Endometrium (tissue), 2 donors: ENCODE measurements around the gene FLNA.

Source experiments
- FAIRE-seq: peaks from 2 replicates; lab custom pipeline; 2012; peaks lifted over from hg19 to GRCh38; lab: Jason Lieb, UNC
- donor health status: control.
- donor health status: control.

FLNA gene

DNA sequence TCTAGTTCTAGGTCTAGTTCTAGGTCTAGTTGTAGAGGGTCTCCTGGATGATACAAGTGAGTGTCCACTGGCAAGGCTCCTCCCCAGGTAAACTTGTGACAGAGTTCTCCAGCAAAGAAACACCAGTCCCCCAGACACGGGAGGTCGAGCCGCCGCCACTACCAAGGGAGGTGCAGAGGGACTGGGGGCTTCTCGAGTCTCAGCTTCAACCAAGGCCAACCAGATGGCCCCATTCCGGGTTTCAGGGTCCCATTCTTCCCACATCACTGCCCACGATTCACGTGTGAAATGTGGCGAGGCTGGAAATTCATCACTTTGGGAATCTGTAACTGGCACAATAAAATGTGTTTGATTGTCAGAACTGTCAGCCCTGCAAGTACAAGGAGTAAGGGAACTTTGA, 41.3 kb downstream of the FLNA start:
- FAIRE-seq: no peak

GRCh38 chrX:154332561-154332960, 41.9 kb downstream of the FLNA start:
- FAIRE-seq: no peak

DNA sequence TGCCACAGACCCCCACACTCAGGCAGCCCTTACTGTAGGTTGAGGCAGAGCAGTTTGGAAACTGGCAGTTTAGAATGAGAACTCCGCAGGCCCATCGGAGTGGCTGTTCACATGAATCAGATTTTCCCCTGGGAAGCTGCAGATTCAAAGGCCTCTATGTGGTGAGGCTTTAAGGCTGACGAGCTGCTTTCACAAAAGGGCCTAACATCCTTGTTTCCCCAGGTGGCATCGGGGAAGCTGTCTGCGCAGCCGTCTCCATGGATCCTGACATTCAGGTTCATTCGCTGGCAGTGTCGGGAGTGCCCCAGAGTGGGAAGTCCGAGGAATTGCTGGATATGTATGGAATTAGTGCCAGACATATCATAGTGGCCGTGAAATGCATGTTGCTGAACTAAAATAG, 45.1 kb downstream of the FLNA start:
- no peak for FAIRE-seq

DNA sequence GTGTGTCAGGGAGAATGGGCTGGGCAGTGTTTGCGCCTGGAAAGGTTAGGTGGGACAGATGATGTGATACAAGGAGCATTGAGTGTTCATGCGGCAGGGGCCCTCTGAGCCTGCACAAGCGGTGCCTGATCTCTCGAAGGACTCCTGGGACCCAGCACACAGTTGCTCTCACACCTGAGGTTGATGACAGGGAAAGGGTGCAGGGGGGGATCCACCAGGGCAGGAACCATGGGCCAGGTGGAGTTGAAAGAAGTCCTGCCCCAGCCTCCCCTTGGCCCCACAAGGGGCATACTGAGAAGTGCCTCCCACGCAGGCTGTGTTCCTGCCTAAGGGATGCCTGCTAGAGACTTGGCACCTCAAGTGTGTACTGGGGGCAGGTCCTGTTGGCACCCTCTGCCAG, 45.8 kb downstream of the FLNA start:
- no peak for FAIRE-seq

DNA sequence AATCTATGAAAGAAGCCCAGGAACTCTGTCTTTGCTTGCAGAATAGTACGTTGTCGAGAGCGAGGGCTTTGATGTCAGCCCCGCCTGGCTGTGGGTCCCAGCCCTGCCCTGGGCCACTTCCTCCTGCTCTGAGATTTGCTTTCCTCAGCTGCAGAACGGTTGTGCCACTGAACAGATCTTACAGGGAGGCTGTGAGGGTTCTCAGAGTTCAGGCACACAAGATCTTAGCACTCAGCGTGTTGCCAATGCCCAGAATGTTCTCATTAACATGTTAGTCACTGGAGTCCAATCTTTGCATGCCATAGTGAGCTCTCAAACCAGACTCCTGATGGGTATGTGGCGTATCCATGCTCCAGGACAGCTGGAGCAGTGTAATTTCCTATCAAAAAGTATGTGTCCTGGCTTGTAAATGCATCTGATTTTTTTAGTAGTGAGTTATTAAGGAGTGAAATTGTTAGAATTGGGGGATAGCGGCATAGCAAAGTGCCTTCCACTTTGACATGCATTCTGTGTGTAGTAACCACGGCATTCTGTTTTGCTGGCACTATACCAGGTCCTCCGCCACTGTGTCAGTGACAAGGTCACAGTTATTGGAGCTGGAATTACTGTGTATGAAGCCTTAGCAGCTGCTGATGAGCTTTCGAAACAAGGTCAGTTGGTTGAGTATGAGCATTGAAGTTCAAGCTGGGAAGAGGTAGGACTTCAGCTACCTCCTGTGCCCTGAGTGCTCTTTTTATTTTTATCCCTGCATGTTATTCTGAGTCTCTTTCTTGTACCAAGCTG, 47.2 kb downstream of the FLNA start:
- FAIRE-seq: no peak

DNA sequence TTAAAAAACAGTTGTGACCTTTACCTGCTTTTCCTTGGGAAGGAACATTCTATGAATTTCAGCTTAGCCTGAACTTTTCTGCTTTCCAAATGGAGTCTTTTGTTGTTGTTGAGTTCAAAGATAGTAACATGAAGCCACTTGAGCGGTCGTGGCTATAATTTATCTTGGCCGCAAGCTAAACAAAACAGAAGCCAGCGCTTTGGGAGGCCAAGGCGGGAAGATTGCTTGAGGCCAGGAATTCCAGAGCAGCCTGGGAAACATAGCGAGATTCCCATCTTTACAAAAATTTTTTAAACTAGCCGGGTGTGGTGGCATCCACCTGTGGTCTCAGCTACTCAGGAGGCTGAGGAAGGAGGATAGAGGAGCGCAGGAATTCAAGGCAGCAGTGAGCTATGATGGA, 48.9 kb downstream of the FLNA start:
- FAIRE-seq: no peak

DNA sequence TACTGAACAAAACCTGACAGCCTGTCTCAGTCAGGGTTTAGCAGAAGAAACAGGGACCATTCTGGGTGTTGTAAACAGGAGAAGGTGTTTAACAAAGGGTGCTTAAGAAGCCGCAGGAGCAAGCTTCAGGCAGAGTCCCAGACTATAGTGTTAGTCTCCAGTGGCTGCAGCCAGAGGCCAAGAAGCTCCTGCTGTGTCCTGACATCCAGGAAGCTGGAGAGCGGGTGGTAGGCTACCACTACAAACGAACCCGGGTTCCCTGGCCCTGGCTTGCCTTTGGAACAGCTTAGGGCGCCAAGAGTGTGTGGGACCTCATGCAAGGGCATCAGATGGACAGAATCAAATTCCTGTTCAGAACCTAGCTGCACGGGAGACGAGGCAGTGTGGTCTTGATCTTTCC, 50.9 kb downstream of the FLNA start:
- no peak for FAIRE-seq

DNA sequence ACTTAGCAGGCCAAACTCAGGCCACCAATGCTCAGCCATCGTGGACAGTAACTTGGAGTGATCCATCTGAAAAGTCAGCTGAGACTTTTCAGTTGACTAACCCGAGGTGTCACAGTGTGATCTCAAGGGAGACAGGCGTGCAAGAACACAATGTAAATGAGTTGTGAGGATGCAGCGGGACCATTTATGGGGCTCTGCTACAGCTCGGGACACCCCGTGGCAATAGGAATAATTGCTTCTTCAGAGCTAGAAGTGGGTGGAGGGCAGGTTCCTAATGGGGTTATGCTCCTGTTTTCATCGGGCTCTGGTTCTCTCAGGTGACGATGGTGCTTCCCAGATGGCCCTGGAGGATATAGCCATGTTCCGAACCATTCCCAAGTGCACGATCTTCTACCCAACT, 51.5 kb downstream of the FLNA start:
- no peak for FAIRE-seq

DNA sequence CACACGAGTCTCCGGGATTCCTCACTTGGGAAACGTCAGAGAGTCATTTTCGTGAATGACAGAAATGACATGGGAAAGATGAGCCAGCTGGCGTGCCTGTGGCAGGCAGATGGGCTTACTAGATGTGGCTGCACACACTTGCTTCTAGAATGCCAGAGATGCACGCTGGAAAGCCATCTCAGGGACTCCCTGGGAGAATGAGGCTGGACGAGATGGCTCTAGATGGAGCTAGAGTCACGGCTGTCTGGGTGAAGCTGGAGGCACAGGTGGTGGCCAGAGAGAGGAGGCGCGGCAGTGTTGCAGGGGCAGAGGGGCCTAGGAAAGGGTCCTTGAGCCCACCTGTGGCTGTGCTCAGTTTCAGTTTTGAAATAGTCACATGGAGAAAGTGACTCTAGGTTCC, 52.8 kb downstream of the FLNA start:
- no peak for FAIRE-seq

- no peak for FAIRE-seq
Observed at GRCh38 chrX:154321152-154321551, 53.3 kb downstream of the FLNA start.

- FAIRE-seq: no peak
Observed at GRCh38 chrX:154320406-154320805, 54.0 kb downstream of the FLNA start.

- FAIRE-seq: no peak
Observed at GRCh38 chrX:154317391-154317995, 56.9 kb downstream of the FLNA start.

DNA sequence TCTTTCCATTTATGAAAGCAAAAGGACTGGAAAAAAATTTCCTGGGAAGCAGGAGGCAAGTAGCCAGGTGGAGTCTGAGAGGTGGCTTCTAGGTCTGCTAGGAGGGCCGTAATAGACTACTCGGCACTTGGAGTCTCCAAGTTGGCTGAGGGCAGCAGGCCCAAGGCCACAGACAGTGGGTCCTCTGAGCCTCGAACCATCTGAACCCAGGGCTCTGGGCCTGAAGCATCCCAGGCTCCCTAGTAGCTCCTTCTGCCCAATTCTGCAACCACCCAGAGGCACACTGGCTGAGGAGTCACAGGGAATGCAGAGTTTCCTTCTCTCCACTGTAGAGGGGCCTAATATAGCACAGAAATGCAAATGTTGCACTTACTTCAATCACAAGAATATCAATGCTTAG, 59.0 kb downstream of the FLNA start:
- FAIRE-seq: no peak

- no peak for FAIRE-seq
Observed at GRCh38 chrX:154313147-154313546, 61.3 kb downstream of the FLNA start.

DNA sequence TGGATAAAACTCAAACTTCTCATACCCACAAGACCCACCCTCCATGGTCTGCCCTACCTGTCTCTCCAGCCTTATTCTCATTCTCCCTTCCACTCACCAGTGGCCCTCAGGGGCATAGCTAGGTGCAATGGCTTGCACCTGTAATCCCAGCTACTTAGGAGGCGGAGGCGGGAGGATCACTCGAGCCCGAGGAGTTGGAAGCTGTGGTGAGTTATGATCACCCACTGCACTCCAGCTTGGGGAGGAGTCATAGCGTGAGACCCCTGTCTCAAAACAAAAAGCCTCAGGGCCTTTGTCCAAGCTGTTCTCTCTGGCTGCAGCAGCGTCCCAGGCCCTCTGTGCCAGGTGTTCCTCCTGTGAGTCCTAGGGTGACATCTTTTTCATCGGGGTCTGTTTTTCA, 62.3 kb downstream of the FLNA start:
- no peak for FAIRE-seq

DNA sequence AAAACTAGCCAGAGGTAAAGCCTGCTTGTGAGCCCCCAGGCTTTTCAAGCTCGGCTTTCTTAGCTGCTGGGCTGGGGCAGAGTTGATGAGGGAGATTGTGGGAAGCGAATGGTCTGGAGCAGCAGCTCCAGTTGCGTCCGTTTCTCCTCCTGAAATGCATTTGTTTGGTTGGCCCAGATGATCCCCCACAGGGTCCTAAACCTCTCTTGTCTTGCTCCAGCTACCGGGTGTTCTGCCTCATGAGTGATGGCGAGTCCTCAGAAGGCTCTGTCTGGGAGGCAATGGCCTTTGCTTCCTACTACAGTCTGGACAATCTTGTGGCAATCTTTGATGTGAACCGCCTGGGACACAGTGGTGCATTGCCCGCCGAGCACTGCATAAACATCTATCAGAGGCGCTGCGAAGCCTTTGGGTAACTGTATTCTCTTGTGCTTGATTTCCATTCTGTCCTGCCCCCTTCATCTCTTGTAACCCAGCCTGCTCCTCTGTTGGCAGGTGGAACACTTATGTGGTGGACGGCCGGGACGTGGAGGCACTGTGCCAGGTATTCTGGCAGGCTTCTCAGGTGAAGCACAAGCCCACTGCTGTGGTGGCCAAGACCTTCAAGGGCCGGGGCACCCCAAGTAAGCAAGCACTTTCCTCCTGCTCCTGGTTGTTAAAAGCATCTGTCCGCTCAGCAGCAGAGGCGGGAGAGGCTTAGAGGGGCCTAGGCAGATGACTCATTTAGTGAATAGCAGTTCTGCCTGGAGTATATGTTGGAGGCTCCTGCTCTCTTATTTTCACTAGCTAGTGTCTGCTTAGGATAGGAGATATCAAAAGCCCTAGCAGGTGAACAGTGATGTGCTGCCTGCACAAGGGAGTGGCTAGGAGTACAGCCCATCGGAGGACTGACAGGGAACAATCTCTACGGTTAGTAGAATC, 63.6 kb downstream of the FLNA start:
- no peak for FAIRE-seq

GRCh38 chrX:154309041-154309775, 65.2 kb downstream of the FLNA start:
- FAIRE-seq: no peak

DNA sequence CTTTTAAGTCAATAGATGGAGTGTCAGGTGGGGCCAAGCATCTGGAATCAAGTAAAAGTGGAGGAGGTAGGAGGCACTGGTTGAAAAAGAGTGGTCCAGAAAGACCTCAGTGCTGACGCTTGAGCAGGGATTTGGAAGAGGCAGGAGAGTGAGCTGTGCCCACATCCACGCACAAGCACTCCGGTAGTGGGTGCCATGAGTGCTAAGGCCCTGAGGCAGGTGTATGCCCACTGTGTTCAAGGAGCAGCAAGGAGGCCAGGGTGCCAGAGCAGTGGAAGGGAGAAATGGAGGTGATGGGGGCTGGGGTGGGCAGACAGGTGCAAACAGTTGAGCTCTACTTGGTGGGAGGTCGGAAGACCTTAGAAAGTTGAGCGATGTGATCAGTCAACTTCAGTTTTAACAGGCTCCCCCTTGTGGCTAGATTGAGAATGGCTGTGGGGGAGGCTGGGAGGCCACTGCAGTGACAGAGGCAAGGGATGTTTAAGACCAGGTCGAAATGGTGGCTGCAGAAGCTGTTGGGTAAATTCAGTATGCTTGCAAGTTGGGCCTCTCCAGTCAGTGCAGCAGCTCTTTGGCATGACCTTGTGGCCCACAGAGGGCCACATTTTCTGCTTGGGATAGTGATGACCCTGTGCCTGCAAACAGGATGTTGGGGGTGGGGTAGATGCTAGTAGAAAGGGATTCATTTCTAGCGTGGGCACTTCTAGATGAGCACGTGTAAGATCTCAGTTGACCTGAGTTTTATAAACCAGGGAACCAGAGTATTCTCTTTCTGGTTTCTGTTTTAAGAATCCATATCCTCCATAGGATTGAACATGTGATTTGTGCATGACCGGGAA, 66.1 kb downstream of the FLNA start:
- FAIRE-seq: no peak

GRCh38 chrX:154307202-154307601, 67.2 kb downstream of the FLNA start:
- FAIRE-seq: no peak

DNA sequence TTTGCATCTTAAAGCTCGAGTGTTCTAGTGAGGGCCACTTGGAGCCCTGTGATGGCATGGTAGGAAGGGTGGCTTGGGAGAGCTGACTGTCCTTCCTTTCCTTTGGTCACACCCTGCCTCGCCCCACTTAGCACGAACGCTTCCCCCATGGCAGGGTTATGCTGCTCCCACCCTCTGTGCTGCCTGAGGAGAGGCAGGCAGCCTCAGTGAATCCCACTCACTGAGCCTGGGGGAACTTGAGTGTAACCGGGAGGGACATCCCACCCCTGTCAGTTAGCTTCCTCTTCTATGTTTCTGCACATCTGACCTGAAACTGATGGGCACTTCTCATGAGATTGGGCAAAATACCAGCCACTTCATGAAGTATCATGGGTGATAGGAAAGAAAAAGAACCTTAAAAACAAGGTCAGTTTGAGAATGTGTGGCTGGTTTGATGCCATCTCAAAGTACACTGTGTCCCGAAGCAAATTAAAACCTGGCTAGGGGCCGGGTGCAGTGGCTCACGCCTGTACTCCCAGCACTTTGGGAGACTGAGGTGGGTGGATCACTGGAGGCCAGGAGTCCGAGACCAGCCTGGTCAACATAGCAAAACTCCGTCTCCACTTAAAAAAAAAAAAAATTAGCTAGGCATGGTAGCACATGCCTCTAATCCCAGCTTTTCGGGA, 68.8 kb downstream of the FLNA start:
- no peak for FAIRE-seq

- no peak for FAIRE-seq
Observed at GRCh38 chrX:154304846-154305245, 69.6 kb downstream of the FLNA start.
